WTC11 (cell line): ENCODE measurements around the gene SMAD3. TPM values are rescaled to one million over a fixed set of nuclear protein-coding genes. Genes with fewer than 3 reads are reported as not detected.
A peak's percentile ranks its signal among the peaks of the same experiment; 100 is the strongest.

Experiments
- ATAC-seq: fragments of 200-7000 bp; cut with Tn5 transposase; 2 replicates; pipeline ENCODE4 v1.10.0; 2021; ENCODE audit warnings: mild to moderate bottlenecking, moderate library complexity
- CTCF ChIA-PET: fragments of 300-600 bp; sonication (Branson Sonifier 250); formaldehyde crosslinking; loops from one replicate; lab custom pipeline; 2021; ENCODE audit warnings: antibody characterized with exemption; lab: Charles Lee
- POLR2A ChIA-PET: fragments of 350-600 bp; sonication (Branson Sonifier 250); formaldehyde crosslinking; loops from one replicate; lab custom pipeline; 2021; ENCODE audit warnings: antibody characterized with exemption; lab: Charles Lee
- DNase-seq: peaks from one replicate; pipeline ENCODE4 v3.0.0; 2021; ENCODE audit warnings: low spot score
- H3K27ac Mint-ChIP-seq: 2 replicates; pipeline ENCODE4 v1.8.0; 2021; ENCODE audit warnings: mixed read lengths
- H3K27me3 Mint-ChIP-seq: 2 replicates; pipeline ENCODE4 v1.8.0; 2021; ENCODE audit warnings: low read depth, mild to moderate bottlenecking, moderate library complexity, mixed read lengths
- H3K36me3 Mint-ChIP-seq: 2 replicates; pipeline ENCODE4 v1.8.0; 2021; ENCODE audit warnings: mixed read lengths
- H3K4me1 Mint-ChIP-seq: 2 replicates; pipeline ENCODE4 v1.8.0; 2022; ENCODE audit warnings: mixed read lengths
- H3K4me3 Mint-ChIP-seq: 2 replicates; pipeline ENCODE4 v1.8.0; 2021; ENCODE audit warnings: mild to moderate bottlenecking, moderate library complexity, mixed read lengths
- H3K9me3 Mint-ChIP-seq: 2 replicates; pipeline ENCODE4 v1.8.0; 2021; ENCODE audit warnings: mixed read lengths
- ATF1 ChIP-seq: sonication (generic); formaldehyde crosslinking; IDR thresholded peaks from 2 replicates; pipeline ENCODE4 v1.8.1; 2023; ENCODE audit warnings: mild to moderate bottlenecking, moderate library complexity, missing genetic modification reagents
- CREB1 ChIP-seq: sonication (generic); formaldehyde crosslinking; IDR thresholded peaks from 2 replicates; pipeline ENCODE4 v1.8.0; 2023; ENCODE audit warnings: mild to moderate bottlenecking, missing genetic modification reagents
- E2F4 ChIP-seq: sonication (generic); formaldehyde crosslinking; IDR thresholded peaks from 2 replicates; pipeline ENCODE4 v1.8.1; 2022; ENCODE audit warnings: low read depth, mild to moderate bottlenecking, moderate library complexity, missing genetic modification reagents, borderline replicate concordance
- EMX1 ChIP-seq: fragments of 250-450 bp; sonication (Bioruptor Pico); IDR thresholded peaks from 2 replicates; pipeline ENCODE4 v1.8.0; 2021; ENCODE audit warnings: mild to moderate bottlenecking
- ESRRA ChIP-seq: sonication (generic); formaldehyde crosslinking; IDR thresholded peaks from 2 replicates; pipeline ENCODE4 v1.8.1; 2022; ENCODE audit warnings: mild to moderate bottlenecking, missing genetic modification reagents, borderline replicate concordance
- FOXJ3 ChIP-seq: sonication (generic); formaldehyde crosslinking; IDR thresholded peaks from 2 replicates; pipeline ENCODE4 v1.9.0; 2021; ENCODE audit warnings: missing genetic modification reagents, mild to moderate bottlenecking, borderline replicate concordance
- FOXP4 ChIP-seq: sonication (generic); formaldehyde crosslinking; IDR thresholded peaks from 2 replicates; pipeline ENCODE4 v1.8.0; 2022; ENCODE audit warnings: mild to moderate bottlenecking, missing genetic modification reagents
- HMGXB4 ChIP-seq: sonication (generic); formaldehyde crosslinking; IDR thresholded peaks from 2 replicates; pipeline ENCODE4 v1.8.1; 2023; ENCODE audit warnings: mild to moderate bottlenecking, moderate library complexity, missing genetic modification reagents
- MXD4 ChIP-seq: fragments of 250-450 bp; sonication (Bioruptor Pico); IDR thresholded peaks from 2 replicates; pipeline ENCODE4 v1.8.0; 2021; ENCODE audit warnings: mild to moderate bottlenecking, moderate library complexity, borderline replicate concordance
- NFATC4 ChIP-seq: fragments of 250-450 bp; sonication (Bioruptor Pico); IDR thresholded peaks from 2 replicates; pipeline ENCODE4 v1.9.0; 2021; ENCODE audit warnings: mild to moderate bottlenecking
- NR2C2 ChIP-seq: sonication (generic); formaldehyde crosslinking; IDR thresholded peaks from 2 replicates; pipeline ENCODE4 v1.8.0; 2022; ENCODE audit warnings: mild to moderate bottlenecking, missing genetic modification reagents
- PREB ChIP-seq: sonication (generic); formaldehyde crosslinking; IDR thresholded peaks from 2 replicates; pipeline ENCODE4 v1.8.1; 2022; ENCODE audit warnings: mild to moderate bottlenecking, missing genetic modification reagents, moderate library complexity, borderline replicate concordance
- SMAD3 ChIP-seq: sonication (generic); formaldehyde crosslinking; IDR thresholded peaks from 2 replicates; pipeline ENCODE4 v1.8.0; 2022; ENCODE audit warnings: missing genetic modification reagents, mild to moderate bottlenecking, borderline replicate concordance
- TCF7 ChIP-seq: sonication (generic); formaldehyde crosslinking; IDR thresholded peaks from 2 replicates; pipeline ENCODE4 v1.8.0; 2022; ENCODE audit warnings: mild to moderate bottlenecking, low read depth, missing genetic modification reagents, moderate library complexity
- TEAD1 ChIP-seq: sonication (generic); formaldehyde crosslinking; IDR thresholded peaks from 2 replicates; pipeline ENCODE4 v1.8.0; 2022; ENCODE audit warnings: mild to moderate bottlenecking, missing genetic modification reagents
- TP53 ChIP-seq: sonication (generic); formaldehyde crosslinking; IDR thresholded peaks from 2 replicates; pipeline ENCODE4 v1.8.1; 2023; ENCODE audit warnings: mild to moderate bottlenecking, missing genetic modification reagents
- ZNF232 ChIP-seq: sonication (generic); formaldehyde crosslinking; IDR thresholded peaks from 2 replicates; pipeline ENCODE4 v1.8.0; 2022; ENCODE audit warnings: mild to moderate bottlenecking, missing genetic modification reagents
- ZNF263 ChIP-seq: sonication (generic); formaldehyde crosslinking; IDR thresholded peaks from 2 replicates; pipeline ENCODE4 v1.8.1; 2022; ENCODE audit warnings: low read depth, mild to moderate bottlenecking, moderate library complexity, missing genetic modification reagents
- ZNF416 ChIP-seq: fragments of 250-450 bp; sonication (Bioruptor Pico); IDR thresholded peaks from 2 replicates; pipeline ENCODE4 v1.9.0; 2021; ENCODE audit warnings: mild to moderate bottlenecking, inconsistent platforms
- ZNF512 ChIP-seq: sonication (generic); formaldehyde crosslinking; IDR thresholded peaks from 2 replicates; pipeline ENCODE4 v1.8.1; 2022; ENCODE audit warnings: missing genetic modification reagents, borderline replicate concordance
- ZNF671 ChIP-seq: fragments of 250-450 bp; sonication (Bioruptor Pico); IDR thresholded peaks from 2 replicates; pipeline ENCODE4 v1.8.0; 2021; ENCODE audit warnings: mild to moderate bottlenecking
- total RNA-seq: library from RNA; stranded (reverse); gene quantifications from 3 replicates; pipeline ENCODE4 v1.2.3, GENCODE V29; 2021

Gene SMAD3
- total RNA-seq, 1 experiment from 2014 or later = 34.6 TPM

GRCh38 chr15:67228286-67228685, 162.9 kb downstream of the SMAD3 start:
- ATAC-seq (no peak), DNase-seq (no peak)
- H3K9me3 Mint-ChIP-seq = no peaks in the 10 kb centered on the region
- peaks cover 22% of the 10 kb centered on the region for H3K36me3 Mint-ChIP-seq
- no peaks in the 10 kb centered on the region for H3K27me3 Mint-ChIP-seq
- no peak overlapping the region for H3K27ac Mint-ChIP-seq
- H3K4me1 Mint-ChIP-seq = no peaks in the 10 kb centered on the region
- POLR2A ChIA-PET = no interaction called here
- no peak overlapping the region for H3K4me3 Mint-ChIP-seq
- TF ChIP-seq TCF7 (CRISPR knock-in tag) (no peak), SMAD3 (CRISPR knock-in tag) (no peak), FOXJ3 (no peak)
- CTCF ChIA-PET = no interaction called here

GRCh38 chr15:67230504-67230903, 165.1 kb downstream of the SMAD3 start:
- ChIA-PET POLR2A (no interaction called here), CTCF (interaction anchor here (0.9 kb wide), 1 partner anchor 10 kb away, joined by 4 read pairs; no protein-coding TSS in a partner anchor)
- no peak for DNase-seq
- TF ChIP-seq CREB1 = no peak
- TF ChIP-seq ZNF671 = no peak
- no peak for TF ChIP-seq ATF1 (CRISPR knock-in tag)
- no peak for ATAC-seq
- H3K27ac Mint-ChIP-seq = no peak overlapping the region
- no peaks in the 10 kb centered on the region for H3K27me3 Mint-ChIP-seq
- H3K4me1 Mint-ChIP-seq = no peaks in the 10 kb centered on the region
- no peaks in the 10 kb centered on the region for H3K9me3 Mint-ChIP-seq
- H3K36me3 Mint-ChIP-seq = peaks cover 36% of the 10 kb centered on the region
- no peak overlapping the region for H3K4me3 Mint-ChIP-seq

- CTCF ChIA-PET = interaction anchor here (0.7 kb wide), 1 partner anchor 12 kb away, joined by 5 read pairs; no protein-coding TSS in a partner anchor
- POLR2A ChIA-PET = no interaction called here
- no peak for ATAC-seq
- Mint-ChIP-seq H3K4me3 (no peak overlapping the region), H3K9me3 (no peaks in the 10 kb centered on the region), H3K27me3 (no peaks in the 10 kb centered on the region), H3K36me3 (peaks cover 36% of the 10 kb centered on the region), H3K27ac (0 out of 2 replicates have a peak overlapping the region, but pooled peaks have one; percentile 2), H3K4me1 (no peaks in the 10 kb centered on the region)
- DNase-seq = no peak
- TF ChIP-seq NFATC4 (CRISPR knock-in tag) (no peak), TP53 (no peak), ZNF416 (CRISPR knock-in tag) (no peak), MXD4 (CRISPR knock-in tag) (no peak), PREB (no peak), ZNF512 (CRISPR knock-in tag) (no peak), ZNF263 (CRISPR knock-in tag) (no peak), SMAD3 (CRISPR knock-in tag) (no peak), ZNF671 (no peak)
These were observed 167.2 kb downstream of the SMAD3 start for GRCh38 chr15:67232591-67232990.

- H3K27me3 Mint-ChIP-seq = no peaks in the 10 kb centered on the region
- H3K36me3 Mint-ChIP-seq = peaks cover 5% of the 10 kb centered on the region
- ATAC-seq (peak; percentile 60), DNase-seq (no peak)
- peak overlapping the region; percentile 28; the same call in 1 of the 2 replicates for H3K27ac Mint-ChIP-seq
- H3K9me3 Mint-ChIP-seq = no peaks in the 10 kb centered on the region
- peaks cover 34% of the 10 kb centered on the region for H3K4me1 Mint-ChIP-seq
- ChIA-PET CTCF (interaction anchor here (0.6 to 2.7 kb wide), 14 partner anchors 9 to 297 kb away, joined by 3 to 17 read pairs (median 4); partner anchors contain the start of gene AAGAB), POLR2A (no interaction called here)
- no peak overlapping the region for H3K4me3 Mint-ChIP-seq
- no peak for TF ChIP-seq EMX1 (CRISPR knock-in tag)
- TF ChIP-seq ESRRA (CRISPR knock-in tag) = no peak
- TF ChIP-seq NR2C2 (CRISPR knock-in tag) = no peak
- no peak for TF ChIP-seq TP53
- no peak for TF ChIP-seq TEAD1
- TF ChIP-seq E2F4 = no peak
- TF ChIP-seq ZNF232 = no peak
- TF ChIP-seq FOXP4 (CRISPR knock-in tag) = no peak
- no peak for TF ChIP-seq HMGXB4 (CRISPR knock-in tag)
These were observed 175.1 kb downstream of the SMAD3 start for GRCh38 chr15:67240235-67241131.
